A673 (cell line): ENCODE results near the gene CFAP20DC. TPM values are rescaled to one million over a fixed set of nuclear protein-coding genes. Genes with fewer than 3 reads are reported as not detected.

ENCODE experiments used
- BruUV-seq: library from RNA; stranded (reverse); fragments of 400-500 nt; replicated peaks from 2 replicates; lab custom pipeline; 2021; lab: Mats Ljungman, UMichigan
- CTCF ChIA-PET: fragments of 300-600 bp; sonication (Branson Sonifier 250); formaldehyde crosslinking; loops from one replicate; lab custom pipeline; 2022; ENCODE audit warnings: antibody characterized with exemption; lab: Charles Lee
- POLR2A ChIA-PET: fragments of 300-600 bp; sonication (Branson Sonifier 250); formaldehyde crosslinking; loops from one replicate; lab custom pipeline; 2022; ENCODE audit warnings: antibody characterized with exemption; ENCODE audit not compliant: low non-redundant PET; lab: Charles Lee
- DNase-seq: peaks from one replicate; pipeline ENCODE4 v3.0.0-alpha.2; 2015; ENCODE audit warnings: low spot score
- H3K27ac ChIP-seq: fragments of 200-600 bp; sonication (generic); 2 replicates; pipeline ENCODE4 v1.5.1; 2016; ENCODE audit warnings: mixed run types, low read depth, mild to moderate bottlenecking, mixed read lengths, antibody characterized with exemption, low read length; ENCODE audit not compliant: poor library complexity, severe bottlenecking
- H3K27me3 ChIP-seq: fragments of 200-600 bp; sonication (generic); replicated peaks from 2 replicates; pipeline ENCODE4 v1.6.1; 2017; ENCODE audit warnings: mixed run types, low read depth, mild to moderate bottlenecking, mixed read lengths, antibody characterized with exemption, low read length; ENCODE audit not compliant: insufficient read depth, poor library complexity
- H3K36me3 ChIP-seq: fragments of 200-600 bp; sonication (generic); 2 replicates; pipeline ENCODE4 v1.6.1; 2016; ENCODE audit warnings: mixed run types, mild to moderate bottlenecking, mixed read lengths, antibody characterized with exemption, low read length; ENCODE audit not compliant: insufficient read depth, poor library complexity, severe bottlenecking
- H3K4me1 ChIP-seq: fragments of 200-600 bp; sonication (generic); 2 replicates; pipeline ENCODE4 v1.6.1; 2017; ENCODE audit warnings: mixed run types, mild to moderate bottlenecking, mixed read lengths, antibody characterized with exemption, low read length; ENCODE audit not compliant: insufficient read depth, poor library complexity, severe bottlenecking
- H3K4me3 ChIP-seq: fragments of 200-600 bp; sonication (generic); 2 replicates; pipeline ENCODE4 v1.5.1; 2016; ENCODE audit warnings: low read depth, mixed run types, mild to moderate bottlenecking, mixed read lengths, low read length; ENCODE audit not compliant: poor library complexity, severe bottlenecking
- H3K9me3 ChIP-seq: fragments of 200-600 bp; sonication (generic); 2 replicates; pipeline ENCODE4 v1.6.1; 2016; ENCODE audit warnings: mixed run types, low read depth, mild to moderate bottlenecking, mixed read lengths, antibody characterized with exemption, low read length; ENCODE audit not compliant: poor library complexity, severe bottlenecking
- CTCF ChIP-seq: fragments of 300-800, 200-600 bp; sonication (generic); conservative IDR thresholded peaks from 2 replicates; pipeline ENCODE4 v1.5.1; 2017; ENCODE audit warnings: low read depth, mild to moderate bottlenecking, antibody characterized with exemption, low read length, moderate library complexity, mixed read lengths
- EZH2 ChIP-seq: fragments of 200-600 bp; sonication (generic); IDR thresholded peaks from 2 replicates; pipeline ENCODE4 v1.6.1; 2017; ENCODE audit warnings: borderline replicate concordance, low read depth, mild to moderate bottlenecking, mixed read lengths, antibody characterized with exemption, low read length; ENCODE audit not compliant: poor library complexity, severe bottlenecking
- intact Hi-C: fragments of 100-400 bp; cut with micrococcal nuclease; formaldehyde crosslinking; loops from one replicate; pipeline ENCODE4 v1.10.0; 2022; ENCODE audit not compliant: unreplicated experiment
- total RNA-seq: library from RNA; stranded (reverse); gene quantifications from 2 replicates; pipeline ENCODE4 v1.2.3, GENCODE V29; 2021

Gene CFAP20DC
- total RNA-seq, 1 experiment from 2014 or later, result 1.3 TPM

GRCh38 chr3:58772462-58772861 lies 277.4 kb downstream of the CFAP20DC start:
- DNase-seq, result no peak
- no TSS peak for BruUV-seq
- H3K4me3 ChIP-seq, result no peak overlapping the region
- no peaks in the 10 kb centered on the region for H3K4me1 ChIP-seq
- TF ChIP-seq EZH2, result no peak
- TF ChIP-seq CTCF, result no peak
- POLR2A ChIA-PET, result no interaction called here
- H3K36me3 ChIP-seq, result no peaks in the 10 kb centered on the region
- CTCF ChIA-PET, result no interaction called here
- intact Hi-C loops, result no loop called here
- no peak overlapping the region for H3K27ac ChIP-seq
- H3K9me3 ChIP-seq, result no peaks in the 10 kb centered on the region
- H3K27me3 ChIP-seq, result no peaks in the 10 kb centered on the region

GRCh38 chr3:58769065-58769464 lies 280.8 kb downstream of the CFAP20DC start:
- POLR2A ChIA-PET, result no interaction called here
- no peak overlapping the region for H3K27ac ChIP-seq
- DNase-seq, result no peak
- no peaks in the 10 kb centered on the region for H3K4me1 ChIP-seq
- no peaks in the 10 kb centered on the region for H3K9me3 ChIP-seq
- CTCF ChIA-PET, result no interaction called here
- H3K36me3 ChIP-seq, result no peaks in the 10 kb centered on the region
- H3K4me3 ChIP-seq, result no peak overlapping the region
- BruUV-seq, result no TSS peak
- intact Hi-C loops, result no loop called here
- no peaks in the 10 kb centered on the region for H3K27me3 ChIP-seq
- TF ChIP-seq CTCF (no peak), EZH2 (no peak)

GRCh38 chr3:58766587-58767282 lies 283.1 kb downstream of the CFAP20DC start:
- TF ChIP-seq CTCF (no peak), EZH2 (no peak)
- intact Hi-C loops, result no loop called here
- Histone ChIP-seq H3K9me3 (no peaks in the 10 kb centered on the region), H3K36me3 (no peaks in the 10 kb centered on the region), H3K27ac (no peak overlapping the region), H3K4me1 (no peaks in the 10 kb centered on the region), H3K4me3 (no peak overlapping the region), H3K27me3 (no peaks in the 10 kb centered on the region)
- no peak for DNase-seq
- no TSS peak for BruUV-seq
- CTCF ChIA-PET, result no interaction called here
- POLR2A ChIA-PET, result no interaction called here
